ENCODE results near the gene CLEC1A.

DNA sequence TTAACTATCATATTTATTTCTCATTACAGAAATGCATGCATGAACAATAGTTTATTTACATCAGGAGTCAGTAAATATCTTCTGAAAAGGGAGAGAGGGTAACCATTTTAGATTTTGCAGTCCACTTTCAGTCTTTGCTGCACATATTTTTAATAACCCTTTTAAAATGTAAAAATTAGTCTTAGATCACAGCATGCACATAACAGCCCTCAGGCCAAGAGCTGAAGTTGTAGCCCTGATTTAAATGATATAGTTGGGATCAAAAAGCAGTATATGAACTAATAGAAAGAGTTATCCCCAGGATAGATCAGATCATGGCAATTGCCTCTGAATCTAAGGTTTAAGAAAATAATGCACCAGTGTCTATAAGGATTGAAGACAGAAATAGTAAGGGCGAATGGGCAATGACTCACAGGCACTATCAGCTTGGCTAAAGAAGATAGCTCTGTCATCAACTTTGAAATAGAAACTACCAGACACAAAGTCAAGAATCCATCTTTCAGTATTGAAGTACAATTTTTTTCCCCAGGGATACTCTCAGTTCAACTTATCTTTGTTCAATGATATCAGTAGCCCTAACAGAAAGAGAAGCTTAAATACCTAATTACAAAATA lies 44.3 kb upstream of the CLEC1A start:
- TF ChIP-seq CTCF (optimal IDR thresholded peaks at IDR 0.05 in 1 of 3, IDR thresholded peaks at IDR 0.05 in 1 of 3, conservative IDR thresholded peaks at IDR 0.05 in 1 of 3; ENCODE audit: extremely low read depth in 1 of 3, insufficient read depth in 2 of 3, low read length in 3 of 3) (no peak), EZH2 (IDR thresholded peaks at IDR 0.05; ENCODE audit: low read length) (no peak)
